Lung microvascular endothelial cell (primary cell): ENCODE measurements around the gene MRPL33. TPM values are rescaled to one million over a fixed set of nuclear protein-coding genes. Genes with fewer than 3 reads are reported as not detected.

Source experiments
- DNase-seq, 2 donors: peaks; one replicate each; pipeline versions ENCODE4 v3.0.0 to v3.0.0-alpha.2; 2010; ENCODE audit warnings: low read depth in 2 of 2
- total RNA-seq: library from RNA; depleted of rRNA; stranded (reverse); fragments of >200 nt; gene quantifications from 2 replicates; pipeline ENCODE4 v1.2.1, GENCODE V29; 2014

The MRPL33 gene
- total RNA-seq, 1 donor from 2014 or later = 72.8 TPM

GRCh38 chr2:27776097-27776496, 4.6 kb downstream of the MRPL33 start:
- no peak for DNase-seq

GRCh38 chr2:27776696-27777095, 5.2 kb downstream of the MRPL33 start:
- DNase-seq = no peak

GRCh38 chr2:27779417-27780055, 8.0 kb downstream of the MRPL33 start:
- peak; percentile 79 to 91 for DNase-seq

GRCh38 chr2:27781496-27781895, 10.0 kb downstream of the MRPL33 start:
- no peak for DNase-seq

- DNase-seq = no peak
Observed at GRCh38 chr2:27782701-27783100, 11.2 kb downstream of the MRPL33 start.

- DNase-seq = no peak
Observed at GRCh38 chr2:27790796-27791195, 19.3 kb downstream of the MRPL33 start.

GRCh38 chr2:27792759-27793158, 21.2 kb downstream of the MRPL33 start:
- peak in 1 of 2 donors; percentile 46 for DNase-seq

- DNase-seq = peak in 1 of 2 donors; percentile 38
Observed at GRCh38 chr2:27795093-27795834, 23.7 kb downstream of the MRPL33 start.

GRCh38 chr2:27795868-27796277, 24.4 kb downstream of the MRPL33 start:
- peak; percentile 48 to 84 for DNase-seq

- no peak for DNase-seq
Observed at GRCh38 chr2:27796791-27797765, 25.6 kb downstream of the MRPL33 start.

- no peak for DNase-seq
Observed at GRCh38 chr2:27797841-27798240, 26.3 kb downstream of the MRPL33 start.

- no peak for DNase-seq
Observed at GRCh38 chr2:27798486-27798885, 27.0 kb downstream of the MRPL33 start.

- DNase-seq = peak; percentile 22 to 98
Observed at GRCh38 chr2:27798948-27799645, 27.6 kb downstream of the MRPL33 start.

- DNase-seq = no peak
Observed at GRCh38 chr2:27799646-27800010, 28.1 kb downstream of the MRPL33 start.

GRCh38 chr2:27800856-27801255, 29.3 kb downstream of the MRPL33 start:
- no peak for DNase-seq

- DNase-seq = no peak
Observed at GRCh38 chr2:27802547-27802946, 31.0 kb downstream of the MRPL33 start.

- no peak for DNase-seq
Observed at GRCh38 chr2:27803046-27803445, 31.5 kb downstream of the MRPL33 start.

- DNase-seq = no peak
Observed at GRCh38 chr2:27804146-27804545, 32.6 kb downstream of the MRPL33 start.

- no peak for DNase-seq
Observed at GRCh38 chr2:27805180-27805579, 33.7 kb downstream of the MRPL33 start.

- no peak for DNase-seq
Observed at GRCh38 chr2:27806311-27807059, 35.0 kb downstream of the MRPL33 start.

- peak; percentile 56 to 72 for DNase-seq
Observed at GRCh38 chr2:27807476-27807875, 36.0 kb downstream of the MRPL33 start.
